ENCODE results near the gene EYA4. TPM values are rescaled to one million over a fixed set of nuclear protein-coding genes. Genes with fewer than 3 reads are reported as not detected.

Gene EYA4
- total RNA-seq, 1 experiment from 2014 or later, result 10.0 TPM

DNA sequence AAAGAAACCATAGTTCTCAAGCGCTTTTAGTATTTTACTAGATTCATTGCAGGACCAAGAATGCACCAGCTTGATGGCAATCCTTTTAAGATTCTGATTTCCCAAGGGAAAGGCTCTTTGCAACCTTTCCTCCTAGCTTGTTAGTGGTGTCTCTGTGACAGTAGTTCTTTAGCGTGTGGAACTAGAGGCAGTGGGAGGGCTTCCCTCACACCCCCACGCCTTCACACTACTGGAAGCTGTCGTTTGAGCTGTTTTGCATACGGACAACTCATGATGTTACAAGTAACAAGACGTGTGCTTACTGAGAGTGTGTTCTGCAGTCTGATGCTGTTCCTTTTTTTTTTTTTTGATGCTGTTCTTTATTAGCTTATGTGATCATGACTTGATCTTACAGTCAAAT lies 34.1 kb downstream of the EYA4 start:
- H2AFZ ChIP-seq (ENCODE audit: low read length), result no peak overlapping the region
- ChIA-PET CTCF (no interaction called here), POLR2A (ENCODE audit: unreplicated experiment) (no interaction called here)
- TF ChIP-seq EZH2 (IDR thresholded peaks at IDR 0.05; ENCODE audit: low read length, unreplicated experiment), result no peak
- TF ChIP-seq, protein P1, sequence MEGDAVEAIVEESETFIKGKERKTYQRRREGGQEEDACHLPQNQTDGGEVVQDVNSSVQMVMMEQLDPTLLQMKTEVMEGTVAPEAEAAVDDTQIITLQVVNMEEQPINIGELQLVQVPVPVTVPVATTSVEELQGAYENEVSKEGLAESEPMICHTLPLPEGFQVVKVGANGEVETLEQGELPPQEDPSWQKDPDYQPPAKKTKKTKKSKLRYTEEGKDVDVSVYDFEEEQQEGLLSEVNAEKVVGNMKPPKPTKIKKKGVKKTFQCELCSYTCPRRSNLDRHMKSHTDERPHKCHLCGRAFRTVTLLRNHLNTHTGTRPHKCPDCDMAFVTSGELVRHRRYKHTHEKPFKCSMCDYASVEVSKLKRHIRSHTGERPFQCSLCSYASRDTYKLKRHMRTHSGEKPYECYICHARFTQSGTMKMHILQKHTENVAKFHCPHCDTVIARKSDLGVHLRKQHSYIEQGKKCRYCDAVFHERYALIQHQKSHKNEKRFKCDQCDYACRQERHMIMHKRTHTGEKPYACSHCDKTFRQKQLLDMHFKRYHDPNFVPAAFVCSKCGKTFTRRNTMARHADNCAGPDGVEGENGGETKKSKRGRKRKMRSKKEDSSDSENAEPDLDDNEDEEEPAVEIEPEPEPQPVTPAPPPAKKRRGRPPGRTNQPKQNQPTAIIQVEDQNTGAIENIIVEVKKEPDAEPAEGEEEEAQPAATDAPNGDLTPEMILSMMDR (conservative IDR thresholded peaks at IDR 0.05; ENCODE audit: low read depth, low read length), result no peak
- no peak for TF ChIP-seq EZH2phosphoT487 (IDR thresholded peaks at IDR 0.05; ENCODE audit: borderline replicate concordance, low read length)
- H3F3A ChIP-seq (ENCODE audit: low read length, unreplicated experiment), result no peaks in the 10 kb centered on the region
- no peak overlapping the region for H3K27ac ChIP-seq (ENCODE audit: low read length)
- H3K27me3 ChIP-seq (ENCODE audit: low read length), result no peaks in the 10 kb centered on the region
- H3K4me3 ChIP-seq (ENCODE audit: low read length), result no peak overlapping the region
- no peaks in the 10 kb centered on the region for H4K20me1 ChIP-seq (ENCODE audit: low read length)
- no peaks in the 10 kb centered on the region for H3K9me2 ChIP-seq (replicated peaks; ENCODE audit: low read length)
- no peaks in the 10 kb centered on the region for H3K4me1 ChIP-seq (ENCODE audit: insufficient read depth, low read length)
- no peak for ATAC-seq
- no peaks in the 10 kb centered on the region for H3K36me3 ChIP-seq (ENCODE audit: low read depth, low read length)
- no peaks in the 10 kb centered on the region for H3K79me2 ChIP-seq (ENCODE audit: low read length)
- H3K4me2 ChIP-seq (ENCODE audit: low read length), result no peak overlapping the region
- intact Hi-C loops (cut with micrococcal nuclease), result no loop called here
- BruUV-seq (replicated peaks), result no TSS peak
- H3K9ac ChIP-seq (ENCODE audit: low read length), result no peak overlapping the region
- no peak for DNase-seq
- no peaks in the 10 kb centered on the region for H3K9me3 ChIP-seq (ENCODE audit: low read length)

DNA sequence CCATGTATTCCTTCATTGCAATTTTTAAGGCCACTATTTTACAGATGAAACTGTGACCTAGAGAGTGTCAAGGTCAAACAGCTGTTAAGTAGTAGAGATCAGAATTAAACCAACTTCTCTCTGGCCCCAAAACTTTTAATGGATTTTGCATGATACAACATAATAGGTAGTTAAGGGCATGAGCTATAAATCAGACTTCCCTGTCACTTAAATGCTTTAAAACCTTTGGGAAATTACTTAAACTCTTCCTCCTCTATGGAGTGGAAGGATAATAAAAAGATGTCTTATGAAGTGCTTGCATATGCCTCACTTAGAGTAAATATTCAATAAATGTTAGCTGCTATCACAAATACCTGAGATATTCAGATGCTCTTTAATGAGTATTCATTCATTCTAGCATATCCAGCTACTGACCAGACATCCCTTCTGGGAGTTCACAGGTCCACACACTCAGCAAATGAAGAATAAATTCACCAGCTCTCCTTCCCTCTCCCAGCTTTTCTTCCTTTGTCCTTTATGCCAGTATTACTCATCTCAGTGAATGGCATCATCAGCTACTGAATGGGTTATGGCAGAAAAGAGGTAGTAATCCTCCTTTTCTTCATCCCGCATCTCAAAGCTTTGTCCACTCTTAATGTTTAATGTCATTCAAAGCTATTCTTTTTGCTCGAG lies 36.2 kb downstream of the EYA4 start:
- CTCF ChIA-PET, result interaction anchor here (0.6 kb wide), 1 partner anchor 184 kb away, joined by 3 read pairs; no protein-coding TSS in a partner anchor

More for the DNA sequence above, 36.2 kb downstream of the EYA4 start:
- H3F3A ChIP-seq (ENCODE audit: low read length, unreplicated experiment), result no peaks in the 10 kb centered on the region
- peak; percentile 3 for DNase-seq
- H3K36me3 ChIP-seq (ENCODE audit: low read depth, low read length), result no peaks in the 10 kb centered on the region
- H3K9ac ChIP-seq (ENCODE audit: low read length), result no peak overlapping the region
- BruUV-seq (replicated peaks), result no TSS peak
- no peak for ATAC-seq
- H3K9me3 ChIP-seq (ENCODE audit: low read length), result no peaks in the 10 kb centered on the region
- H3K9me2 ChIP-seq (replicated peaks; ENCODE audit: low read length), result no peaks in the 10 kb centered on the region
- H3K4me2 ChIP-seq (ENCODE audit: low read length), result no peak overlapping the region
- no peaks in the 10 kb centered on the region for H4K20me1 ChIP-seq (ENCODE audit: low read length)
- TF ChIP-seq EZH2 (IDR thresholded peaks at IDR 0.05; ENCODE audit: low read length, unreplicated experiment) (no peak), EZH2phosphoT487 (IDR thresholded peaks at IDR 0.05; ENCODE audit: borderline replicate concordance, low read length) (no peak)
- TF ChIP-seq, protein P1 (conservative IDR thresholded peaks at IDR 0.05; ENCODE audit: low read depth, low read length), result no peak
- POLR2A ChIA-PET (ENCODE audit: unreplicated experiment), result interaction anchor here (0.6 kb wide), 1 partner anchor 31 kb away, joined by 3 read pairs; no protein-coding TSS in a partner anchor
- no peak overlapping the region for H2AFZ ChIP-seq (ENCODE audit: low read length)
- H3K79me2 ChIP-seq (ENCODE audit: low read length), result no peaks in the 10 kb centered on the region
- H3K27ac ChIP-seq (ENCODE audit: low read length), result no peak overlapping the region
- H3K4me3 ChIP-seq (ENCODE audit: low read length), result no peak overlapping the region
- H3K27me3 ChIP-seq (ENCODE audit: low read length), result no peaks in the 10 kb centered on the region
- H3K4me1 ChIP-seq (ENCODE audit: insufficient read depth, low read length), result no peaks in the 10 kb centered on the region
- intact Hi-C loops (cut with micrococcal nuclease), result no loop called here

Measured in PC-3 (cell line).